ENCODE measurements around the gene HUS1B.

Gene HUS1B

GRCh38 chr6:680666-681340 is 23.9 kb upstream of the HUS1B start:
- Histone ChIP-seq H3K9me3 (replicated peaks in 1 of 11) (peaks cover 0 to 12% (median 11%) of the 10 kb centered on the region in 11 experiments; a peak in 10 of 22 replicates), H3K9ac (no peak overlapping the region), H4K20me1 (peaks cover 7 to 76% (median 47%) of the 10 kb centered on the region in 11 experiments; a peak in 18 of 22 replicates), H3K4me1 (peaks cover 15 to 34% (median 19%) of the 10 kb centered on the region in 10 experiments), H3K27me3 (no peaks in the 10 kb centered on the region), H3K27ac (no peak overlapping the region), H3K4me3 (no peak overlapping the region), H3K4me2 (no peak overlapping the region), H3K36me3 (peaks cover 0 to 30% (median 0%) of the 10 kb centered on the region in 11 experiments; a peak in 3 of 22 replicates)
- no peak for TF ChIP-seq Cebpa-rat (IDR thresholded peaks at IDR 0.05)

DNA sequence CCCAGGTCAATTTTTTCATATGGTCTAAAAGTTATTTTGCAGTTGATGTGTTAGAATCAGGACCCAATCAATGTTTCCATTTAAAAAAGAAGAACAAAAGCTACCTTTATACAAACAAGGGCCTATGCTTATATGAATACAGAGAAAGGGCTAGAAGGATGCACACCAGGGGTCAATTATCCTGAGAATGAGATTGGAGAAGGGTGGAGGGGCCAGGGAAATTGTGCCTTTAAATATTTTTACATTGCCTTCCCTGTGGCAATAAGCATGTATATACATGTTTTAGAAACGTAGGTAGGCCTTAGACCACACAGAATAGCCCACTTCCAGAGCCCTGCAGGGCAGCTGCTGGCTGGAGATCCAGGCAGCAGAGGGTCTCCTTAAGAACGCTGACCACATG is 23.4 kb upstream of the HUS1B start:
- TF ChIP-seq Cebpa-rat (IDR thresholded peaks at IDR 0.05) = no peak
- Histone ChIP-seq H3K27me3 (no peaks in the 10 kb centered on the region), H3K9me3 (replicated peaks in 1 of 11) (peaks cover under 1 to 14% (median 11%) of the 10 kb centered on the region in 11 experiments; a peak in 11 of 22 replicates), H3K4me3 (no peak overlapping the region), H3K4me1 (peaks cover 14 to 28% (median 18%) of the 10 kb centered on the region in 10 experiments), H3K9ac (no peak overlapping the region), H3K36me3 (peaks cover 0 to 30% (median 0%) of the 10 kb centered on the region in 11 experiments; a peak in 3 of 22 replicates), H3K27ac (no peak overlapping the region), H4K20me1 (peaks cover 7 to 71% (median 42%) of the 10 kb centered on the region in 11 experiments; a peak in 18 of 22 replicates), H3K4me2 (no peak overlapping the region)

- Histone ChIP-seq H3K9ac (no peak overlapping the region), H3K4me2 (no peak overlapping the region), H3K4me1 (peaks cover 7 to 20% (median 9%) of the 10 kb centered on the region in 10 experiments), H3K27ac (no peak overlapping the region), H4K20me1 (peaks cover 7 to 68% (median 36%) of the 10 kb centered on the region in 11 experiments; a peak in 17 of 22 replicates), H3K4me3 (no peak overlapping the region), H3K36me3 (peaks cover 0 to 30% (median 0%) of the 10 kb centered on the region in 11 experiments; a peak in 3 of 22 replicates), H3K9me3 (replicated peaks in 1 of 11) (peaks cover 8 to 21% (median 15%) of the 10 kb centered on the region in 11 experiments; a peak in 13 of 22 replicates), H3K27me3 (no peaks in the 10 kb centered on the region)
- no peak for TF ChIP-seq Cebpa-rat (IDR thresholded peaks at IDR 0.05)
Observed at GRCh38 chr6:679282-679681, 22.4 kb upstream of the HUS1B start.

- peaks cover 10 to 24% (median 15%) of the 10 kb centered on the region in 11 experiments; a peak in 16 of 22 replicates for H3K9me3 ChIP-seq (replicated peaks in 1 of 11)
- no peak overlapping the region for H3K27ac ChIP-seq
- no peaks in the 10 kb centered on the region for H3K27me3 ChIP-seq
- H4K20me1 ChIP-seq = peaks cover 0 to 61% (median 29%) of the 10 kb centered on the region in 11 experiments; a peak in 17 of 22 replicates
- TF ChIP-seq Cebpa-rat (IDR thresholded peaks at IDR 0.05) = no peak
- H3K4me1 ChIP-seq = peaks cover 0 to 15% (median 1%) of the 10 kb centered on the region in 10 experiments; a peak in 8 of 20 replicates
- no peak overlapping the region for H3K4me2 ChIP-seq
- no peak overlapping the region for H3K4me3 ChIP-seq
- no peak overlapping the region for H3K9ac ChIP-seq
- H3K36me3 ChIP-seq = peaks cover 0 to 30% (median 0%) of the 10 kb centered on the region in 11 experiments; a peak in 3 of 22 replicates
Observed at GRCh38 chr6:678520-678919, 21.6 kb upstream of the HUS1B start.

GRCh38 chr6:677919-678318 is 21.0 kb upstream of the HUS1B start:
- H3K27ac ChIP-seq = no peak overlapping the region
- H3K27me3 ChIP-seq = no peaks in the 10 kb centered on the region
- no peak overlapping the region for H3K4me2 ChIP-seq
- H3K36me3 ChIP-seq = peaks cover 0 to 30% (median 1%) of the 10 kb centered on the region in 11 experiments; a peak in 5 of 22 replicates
- H4K20me1 ChIP-seq = peaks cover 0 to 55% (median 26%) of the 10 kb centered on the region in 11 experiments; a peak in 17 of 22 replicates
- peaks cover 12 to 30% (median 18%) of the 10 kb centered on the region in 11 experiments; a peak in 20 of 22 replicates for H3K9me3 ChIP-seq (replicated peaks in 1 of 11)
- no peak overlapping the region for H3K9ac ChIP-seq
- no peak for TF ChIP-seq Cebpa-rat (IDR thresholded peaks at IDR 0.05)
- no peak overlapping the region for H3K4me3 ChIP-seq
- H3K4me1 ChIP-seq = peaks cover 0 to 14% (median 0%) of the 10 kb centered on the region in 10 experiments; a peak in 5 of 20 replicates

DNA sequence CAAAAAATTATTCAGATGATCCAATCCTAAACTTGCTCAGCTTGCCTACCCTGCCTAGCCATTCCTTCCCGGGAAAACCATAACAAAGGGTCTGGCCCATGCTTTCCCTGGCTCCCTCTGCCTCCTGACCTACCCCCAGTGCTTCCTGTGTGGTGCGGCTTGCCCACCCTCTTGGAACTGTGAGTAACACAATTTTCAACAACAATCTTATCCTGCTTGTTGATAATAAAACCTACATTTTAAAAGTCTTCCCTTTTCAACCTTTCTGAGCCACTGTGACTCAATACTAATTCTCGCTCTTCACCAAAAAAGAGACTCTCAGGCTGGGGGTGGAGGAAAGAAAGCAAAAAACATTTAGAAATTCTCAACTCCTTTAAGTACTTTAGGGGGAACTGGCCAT is 18.1 kb upstream of the HUS1B start:
- no peaks in the 10 kb centered on the region for H3K4me1 ChIP-seq
- H3K4me2 ChIP-seq = no peak overlapping the region
- peaks cover 25 to 48% (median 34%) of the 10 kb centered on the region in 11 experiments for H3K9me3 ChIP-seq (replicated peaks in 1 of 11)
- no peak overlapping the region for H3K9ac ChIP-seq
- H3K27me3 ChIP-seq = no peaks in the 10 kb centered on the region
- H4K20me1 ChIP-seq = peaks cover 0 to 28% (median 2%) of the 10 kb centered on the region in 11 experiments; a peak in 9 of 22 replicates
- H3K4me3 ChIP-seq = no peak overlapping the region
- no peak for TF ChIP-seq Cebpa-rat (IDR thresholded peaks at IDR 0.05)
- peaks cover 0 to 33% (median 8%) of the 10 kb centered on the region in 11 experiments; a peak in 8 of 22 replicates for H3K36me3 ChIP-seq
- H3K27ac ChIP-seq = no peak overlapping the region

- Histone ChIP-seq H3K4me2 (no peak overlapping the region), H3K36me3 (peaks cover 0 to 37% (median 10%) of the 10 kb centered on the region in 11 experiments; a peak in 14 of 22 replicates), H3K4me3 (no peak overlapping the region), H3K27me3 (no peaks in the 10 kb centered on the region), H3K9ac (no peak overlapping the region), H3K4me1 (no peaks in the 10 kb centered on the region), H4K20me1 (peaks cover 0 to 28% (median 5%) of the 10 kb centered on the region in 11 experiments; a peak in 10 of 22 replicates), H3K27ac (no peak overlapping the region), H3K9me3 (replicated peaks in 1 of 11) (peaks cover 25 to 48% (median 34%) of the 10 kb centered on the region in 11 experiments)
- TF ChIP-seq Cebpa-rat (IDR thresholded peaks at IDR 0.05) = no peak
Observed at GRCh38 chr6:674406-674805, 17.5 kb upstream of the HUS1B start.

DNA sequence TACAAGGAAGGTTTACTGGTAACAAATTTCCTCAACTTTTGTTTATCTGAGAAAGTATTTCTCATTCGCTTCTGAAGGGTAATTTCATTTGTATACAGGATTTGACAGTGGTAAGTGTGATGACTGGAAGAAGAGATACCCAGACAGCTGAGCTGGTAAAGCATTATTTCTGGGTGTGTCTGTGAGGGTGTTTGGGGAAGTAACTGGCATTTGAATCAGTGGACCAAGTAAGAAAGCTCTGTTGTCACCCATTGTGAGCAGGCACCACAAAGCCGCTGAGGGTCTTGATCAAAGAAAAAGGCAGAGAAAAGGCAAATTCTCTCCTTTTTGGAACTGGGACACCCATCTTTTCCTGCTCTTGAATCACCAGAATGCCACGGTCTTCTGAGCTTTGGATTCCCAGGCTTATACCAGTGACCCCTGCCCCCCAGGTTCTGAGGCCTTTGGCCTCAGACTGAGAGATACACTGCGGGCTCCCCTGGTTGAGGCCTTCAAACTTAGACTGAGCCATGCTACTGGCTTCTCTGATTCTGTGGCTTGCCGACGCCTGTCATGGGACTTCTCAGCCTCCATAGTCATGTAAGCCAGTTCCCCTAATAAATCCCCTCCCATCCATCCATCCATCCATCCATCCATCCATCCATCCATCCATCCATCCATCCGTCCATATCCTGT is 10.5 kb upstream of the HUS1B start:
- TF ChIP-seq Cebpa-rat (IDR thresholded peaks at IDR 0.05) = no peak
- H3K4me3 ChIP-seq = no peak overlapping the region

More for the DNA sequence above, 10.5 kb upstream of the HUS1B start:
- no peak overlapping the region for H3K9ac ChIP-seq
- no peaks in the 10 kb centered on the region for H3K27me3 ChIP-seq
- peaks cover 0 to 32% (median 6%) of the 10 kb centered on the region in 11 experiments; a peak in 9 of 22 replicates for H4K20me1 ChIP-seq
- no peak overlapping the region for H3K27ac ChIP-seq
- H3K4me2 ChIP-seq = no peak overlapping the region
- peaks cover 0 to 29% (median 18%) of the 10 kb centered on the region in 11 experiments; a peak in 17 of 22 replicates for H3K36me3 ChIP-seq
- H3K9me3 ChIP-seq (replicated peaks in 1 of 11) = peaks cover 29 to 41% (median 34%) of the 10 kb centered on the region in 11 experiments
- H3K4me1 ChIP-seq = no peaks in the 10 kb centered on the region
